ENCODE data around the gene LRRN4.
"Not testable (repeated sequence)": the region's sequence is repeated elsewhere in the genome, so short reads cannot be mapped to it uniquely, and the experiment has no call there.

Gene LRRN4

GRCh38 chr20:6058684-6059295 lies 4.9 kb upstream of the LRRN4 start:
- peak; percentile 21 for DNase-seq (ENCODE audit: low spot score)

- no peak for DNase-seq (ENCODE audit: low spot score)
These were observed 3.8 kb upstream of the LRRN4 start for GRCh38 chr20:6057691-6058090.

DNA sequence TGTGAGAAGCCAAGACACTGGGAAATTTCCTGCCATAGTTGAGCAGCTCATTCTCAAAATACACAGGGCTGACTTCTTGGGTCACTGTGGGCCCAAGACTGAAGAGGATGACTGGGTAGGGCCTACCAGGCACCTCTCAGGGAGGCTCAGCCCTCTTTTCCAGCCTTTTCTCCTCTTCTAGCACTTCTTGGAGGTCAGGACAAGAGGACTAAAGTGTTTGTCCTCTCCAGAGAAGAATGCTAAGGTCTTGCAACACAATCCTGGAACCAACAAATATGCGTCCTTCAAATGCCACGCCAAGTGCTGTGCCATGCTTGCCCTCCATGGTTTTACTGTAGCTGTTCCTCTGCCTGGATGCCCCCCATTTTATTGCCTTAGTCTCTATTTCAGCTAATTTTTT lies 3.3 kb upstream of the LRRN4 start:
- DNase-seq (ENCODE audit: low spot score) = no peak

- DNase-seq (ENCODE audit: low spot score) = no peak
These were observed 2.2 kb upstream of the LRRN4 start for GRCh38 chr20:6055981-6056569.

GRCh38 chr20:6055161-6055783 lies 1.4 kb upstream of the LRRN4 start:
- DNase-seq (ENCODE audit: low spot score) = no peak

DNA sequence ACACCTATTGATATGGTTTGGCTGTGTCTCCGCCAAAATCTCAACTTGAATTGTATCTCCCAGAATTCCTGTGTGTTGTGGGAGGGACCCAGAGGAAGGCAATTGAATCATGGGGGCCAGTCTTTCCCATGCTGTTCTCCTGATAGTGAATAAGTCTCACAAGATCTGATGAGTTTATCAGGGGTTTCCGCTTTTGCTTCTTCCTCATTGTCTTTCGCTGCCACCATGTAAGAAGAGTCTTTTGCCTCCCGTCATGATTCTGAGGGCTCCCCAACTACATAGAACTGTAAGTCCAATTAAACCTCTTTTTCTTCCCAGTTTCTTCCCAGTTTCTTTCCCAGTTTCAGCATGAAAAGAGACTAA lies 810 bp upstream of the LRRN4 start:
- not testable (repeated sequence) for DNase-seq (ENCODE audit: low spot score)

DNA sequence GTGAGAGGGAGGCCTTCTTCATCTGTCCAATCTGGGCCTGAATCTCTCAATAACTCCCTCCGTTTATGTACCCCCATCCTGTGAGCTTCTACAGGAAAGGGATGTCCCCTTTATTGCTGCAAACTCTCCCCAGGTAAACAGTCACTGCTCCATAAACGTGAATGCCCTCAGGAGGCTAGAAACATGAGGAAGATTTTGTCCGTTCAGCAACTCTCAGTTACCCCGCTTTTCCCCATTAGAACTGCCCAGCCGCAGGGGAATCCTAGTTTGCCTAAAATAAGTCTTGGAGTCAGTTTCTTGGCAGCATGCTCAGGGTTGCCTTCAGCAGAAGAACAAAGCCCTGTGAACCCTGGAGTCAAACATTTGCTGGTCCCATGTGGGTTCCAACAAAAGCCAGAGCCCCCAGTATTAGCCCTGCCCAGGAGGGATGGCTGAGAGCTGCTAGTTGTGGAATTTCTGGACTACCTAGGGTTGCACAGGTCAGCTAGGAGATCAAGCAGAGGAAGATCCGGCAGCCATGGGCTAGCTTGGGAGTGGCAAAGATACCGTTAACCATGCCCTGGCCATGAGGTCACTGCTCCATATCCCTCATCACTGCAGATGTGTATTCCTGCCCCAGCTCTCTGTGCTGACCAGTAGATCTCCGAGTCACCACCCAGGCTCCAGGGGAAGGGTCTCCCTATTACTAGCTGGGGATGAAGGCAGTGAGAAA lies 640 bp downstream of the LRRN4 start:
- no peak for DNase-seq (ENCODE audit: low spot score)

DNA sequence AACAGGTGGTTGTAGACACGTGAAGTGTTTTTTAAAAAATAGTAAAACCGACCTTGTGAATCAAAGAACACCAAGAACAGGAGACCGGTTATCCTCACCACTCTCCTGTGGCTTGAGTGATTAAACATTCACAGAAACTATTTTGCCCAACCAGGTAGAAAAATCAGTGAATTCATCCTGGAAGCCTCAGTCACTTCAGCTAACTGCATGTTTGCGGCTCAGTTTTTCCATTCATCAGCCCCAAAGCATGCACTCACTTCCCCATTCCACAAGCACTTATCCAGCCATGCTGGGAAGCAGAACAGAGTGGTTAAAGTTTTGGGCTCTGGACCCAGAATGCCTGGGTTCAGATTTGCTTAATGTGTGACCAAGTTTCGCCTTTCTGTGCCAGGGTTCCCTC lies 2.4 kb downstream of the LRRN4 start:
- DNase-seq (ENCODE audit: low spot score) = peak; percentile 77

DNA sequence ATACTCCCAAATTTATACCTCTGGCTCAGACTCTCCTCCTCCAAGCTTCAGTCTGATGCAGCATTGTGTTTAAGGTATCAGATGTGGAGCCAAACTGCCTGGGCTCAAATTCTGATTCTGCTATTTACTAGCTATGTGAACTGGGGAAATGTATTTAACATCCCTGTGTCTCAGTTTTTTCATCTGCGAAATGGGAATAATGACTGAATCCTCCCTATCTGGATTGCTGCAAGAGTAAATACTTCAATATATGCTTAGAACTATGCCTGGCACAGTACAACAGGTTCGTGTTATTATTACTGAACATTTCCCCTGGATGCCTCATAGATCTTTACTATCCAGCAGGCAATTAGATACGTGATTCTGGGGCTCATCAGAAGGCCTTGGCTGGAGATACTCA lies 5.5 kb downstream of the LRRN4 start:
- DNase-seq (ENCODE audit: low spot score) = no peak

DNA sequence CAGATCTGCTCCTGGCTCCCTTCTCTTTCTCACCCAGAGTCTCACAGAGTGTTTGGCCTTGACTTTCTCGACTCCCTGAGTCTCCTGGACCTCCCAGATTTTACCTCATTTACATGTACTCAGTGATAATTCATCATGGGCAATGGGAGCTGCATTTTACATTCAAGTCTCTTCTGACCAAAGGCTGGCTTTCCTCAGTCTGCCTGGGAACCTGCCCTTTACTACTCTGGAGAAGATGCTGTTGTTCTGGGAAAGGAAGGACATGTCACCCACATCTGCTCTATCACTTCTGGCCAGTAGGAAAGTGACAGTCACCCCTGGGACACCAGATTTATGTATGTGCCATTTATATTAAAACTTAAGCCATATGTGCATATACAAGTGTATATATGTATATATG lies 7.4 kb downstream of the LRRN4 start:
- DNase-seq (ENCODE audit: low spot score) = no peak

DNA sequence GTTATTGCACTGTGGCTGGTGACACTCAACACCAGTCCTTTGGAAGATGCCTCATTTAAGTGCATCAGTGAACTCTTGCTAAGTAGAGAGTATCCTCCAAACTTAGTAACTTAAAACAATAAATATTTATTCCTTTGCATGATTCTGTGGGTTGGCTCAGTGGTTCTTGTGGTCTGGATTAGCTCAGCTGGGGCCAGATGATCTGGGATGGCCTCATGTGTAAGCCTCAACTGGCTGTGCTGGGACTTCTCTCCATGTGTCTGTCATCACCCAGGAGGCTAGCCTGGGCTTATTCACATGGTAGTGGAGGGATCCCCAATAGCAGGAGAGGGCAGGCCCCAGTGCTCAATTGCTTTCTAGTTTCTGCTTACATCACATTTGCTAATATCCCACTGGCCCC lies 8.3 kb downstream of the LRRN4 start:
- peak; percentile 45 for DNase-seq (ENCODE audit: low spot score)

- DNase-seq (ENCODE audit: low spot score) = no peak
These were observed 9.7 kb downstream of the LRRN4 start for GRCh38 chr20:6044115-6044514.

GRCh38 chr20:6041808-6042265 lies 12.0 kb downstream of the LRRN4 start:
- no peak for DNase-seq (ENCODE audit: low spot score)

DNA sequence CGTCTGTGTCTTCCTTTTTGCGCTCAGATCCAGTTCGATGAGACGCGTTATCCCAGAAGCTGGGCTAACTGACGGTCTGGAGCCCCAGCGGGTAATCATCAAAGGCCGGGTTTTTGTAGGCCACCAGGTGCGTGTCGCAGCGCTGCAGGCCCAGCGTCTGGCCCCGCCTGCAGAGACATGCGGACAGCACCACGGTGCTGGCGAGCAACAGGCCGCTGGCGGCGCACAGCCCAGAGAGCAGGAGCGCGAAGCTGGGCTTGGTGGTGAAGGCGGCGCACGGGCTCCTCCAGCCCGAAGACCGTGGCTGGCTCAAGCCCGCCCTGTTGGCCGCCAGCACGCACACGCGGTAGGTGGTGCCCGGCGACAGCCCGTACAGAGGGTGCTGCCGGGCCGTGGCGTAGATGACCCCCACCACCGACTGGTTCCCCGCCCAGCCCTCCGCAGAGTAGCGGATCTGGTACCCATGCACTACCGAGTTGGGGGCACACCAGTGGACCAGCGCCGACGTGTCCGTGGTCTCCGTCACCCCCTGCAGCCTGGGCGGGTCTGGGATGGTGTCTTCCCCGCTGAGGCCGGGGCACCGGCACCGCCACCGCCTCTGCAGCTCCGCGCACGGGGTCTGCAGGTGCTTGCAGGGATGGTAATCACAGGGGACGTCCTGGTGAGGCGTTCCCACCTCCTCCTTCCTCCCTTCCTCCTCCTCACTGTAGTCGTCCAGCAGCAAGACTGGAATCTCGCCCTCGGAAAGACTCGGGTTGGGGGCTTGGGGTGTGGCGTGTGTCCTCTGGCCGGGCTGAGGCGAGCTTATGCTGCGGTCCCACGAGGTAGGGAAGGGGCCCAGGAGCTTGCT lies 12.7 kb downstream of the LRRN4 start:
- DNase-seq (ENCODE audit: low spot score) = no peak

GRCh38 chr20:6040540-6040939 lies 13.3 kb downstream of the LRRN4 start:
- DNase-seq (ENCODE audit: low spot score) = no peak

DNA sequence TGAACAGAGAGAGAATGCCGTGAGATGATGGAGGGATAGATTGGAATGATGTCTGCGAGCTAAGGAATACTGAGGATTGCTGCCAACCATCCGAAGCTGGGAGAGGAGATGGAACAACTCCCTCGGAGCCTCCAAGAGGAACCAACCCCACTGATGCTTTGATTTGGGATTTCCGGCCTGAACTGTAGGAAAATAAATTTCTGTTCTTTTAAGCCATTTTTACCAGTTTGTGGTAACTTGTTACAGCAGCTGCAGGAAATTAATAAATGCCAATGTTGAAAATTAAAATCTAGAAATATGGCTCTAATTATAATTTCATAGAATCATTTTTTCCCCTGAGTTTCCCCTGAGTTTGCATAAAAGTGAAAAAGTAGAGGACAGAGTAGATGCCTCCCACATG lies 14.1 kb downstream of the LRRN4 start:
- DNase-seq (ENCODE audit: low spot score) = no peak

GRCh38 chr20:6038256-6038655 lies 15.6 kb downstream of the LRRN4 start:
- DNase-seq (ENCODE audit: low spot score) = no peak

DNA sequence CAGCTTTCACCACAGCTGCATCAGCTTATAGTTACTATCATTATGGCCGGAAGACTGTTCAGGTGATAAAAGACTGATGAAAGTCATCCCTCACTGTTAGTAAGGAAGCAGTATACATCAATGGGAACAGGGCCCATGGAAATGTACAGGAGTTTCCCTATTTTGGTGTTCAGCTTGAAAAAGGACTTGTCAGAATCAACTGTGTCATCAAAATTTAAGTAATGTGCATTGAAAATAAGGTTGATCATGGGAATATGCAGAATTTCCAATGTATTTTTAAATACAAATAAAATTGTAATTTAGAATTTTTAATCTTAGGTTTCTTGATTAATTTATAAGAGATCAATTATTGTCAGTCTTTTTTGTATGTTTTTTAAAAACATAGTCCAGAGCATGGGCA lies 16.8 kb downstream of the LRRN4 start:
- no peak for DNase-seq (ENCODE audit: low spot score)

- no peak for DNase-seq (ENCODE audit: low spot score)
These were observed 17.6 kb downstream of the LRRN4 start for GRCh38 chr20:6036213-6036612.

GRCh38 chr20:6034134-6034969 lies 19.5 kb downstream of the LRRN4 start:
- DNase-seq (ENCODE audit: low spot score) = no peak

DNA sequence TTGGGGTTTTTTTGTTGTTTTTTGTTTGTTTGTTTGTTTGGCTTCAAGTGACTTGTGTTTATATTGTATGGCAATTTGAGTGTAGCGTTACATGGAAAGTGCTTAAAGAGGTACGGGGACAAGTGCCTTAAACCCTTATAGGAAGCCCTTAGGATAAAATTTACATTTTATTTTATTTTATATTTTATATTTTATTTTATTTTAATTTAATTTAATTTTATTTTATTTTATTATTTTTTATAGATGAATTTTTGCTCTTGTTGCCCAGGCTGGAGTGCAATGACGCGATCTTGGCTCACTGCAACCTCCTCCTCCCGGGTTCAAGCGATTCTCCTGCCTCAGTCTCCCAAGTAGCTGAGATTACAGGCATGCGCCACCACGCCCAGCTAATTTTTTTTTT lies 21.0 kb downstream of the LRRN4 start:
- not testable (repeated sequence) for DNase-seq (ENCODE audit: low spot score)
